ENCODE data around the gene ECE1. TPM values are rescaled to one million over a fixed set of nuclear protein-coding genes. Genes with fewer than 3 reads are reported as not detected.

The ECE1 gene
- total and polyA plus RNA-seq, 2 of the 13 experiments (the other 11 are each of a cell fraction or from before 2014, with no cell fraction given), result 13.5 to 21.2 TPM

GRCh38 chr1:21239221-21239620 lies 51.0 kb downstream of the ECE1 start:
- H3K9me3 ChIP-seq (ENCODE audit: low read length), result no peaks in the 10 kb centered on the region
- no peaks in the 10 kb centered on the region for H4K20me1 ChIP-seq (ENCODE audit: insufficient read depth, low read length)
- 95% methylated on average over 10 of the region's 10 CpGs for WGBS (ENCODE audit: low lambda C conversion rate)
- DNase-seq (ENCODE audit: low spot score) (no peak), ATAC-seq (no peak), FAIRE-seq (no peak)
- no peak overlapping the region for H3K4me2 ChIP-seq (ENCODE audit: low read depth, low read length)
- no peak overlapping the region for H3K9ac ChIP-seq (ENCODE audit: insufficient read depth, low read depth, low read length)
- ChIA-PET CTCF (ENCODE audit: low intra/inter-chr PET ratio, low total read pairs) (no interaction called here), POLR2A (no interaction called here)
- H3K79me2 ChIP-seq (ENCODE audit: insufficient read depth, low read length), result no peaks in the 10 kb centered on the region
- H3K27me3 ChIP-seq (ENCODE audit: control insufficient read depth in 1 of 2, insufficient read depth in 2 of 2, low read length in 2 of 2), result no peaks in the 10 kb centered on the region
- BruUV-seq (replicated peaks), result no TSS peak
- no peaks in the 10 kb centered on the region for H3K4me1 ChIP-seq (ENCODE audit: insufficient read depth, low read length)
- intact Hi-C loops (cut with micrococcal nuclease; ENCODE audit: unreplicated experiment) (loop anchor here (10.0 kb wide), 1 partner anchor 256 kb away; no protein-coding TSS in a partner anchor), in situ Hi-C loops (cut with HindIII; ENCODE audit: extremely low pct_ligation_motif_present, low pct_unique_long_range_greater_than_20kb) (loop anchor here (25.0 kb wide), 1 partner anchor 248 kb away; no protein-coding TSS in a partner anchor)
- H3K27ac ChIP-seq (ENCODE audit: extremely low read length, insufficient read depth, low read length), result no peak overlapping the region
- H3K4me3 ChIP-seq (replicated peaks in 1 of 3; ENCODE audit: insufficient read depth in 1 of 3, low read depth in 2 of 3, low read length in 3 of 3), result no peak overlapping the region
- no peak overlapping the region for H2AFZ ChIP-seq (ENCODE audit: low read length)
- TF ChIP-seq ZNF792 (CRISPR knock-in tag; IDR thresholded peaks at IDR 0.05) (no peak), MAFG (CRISPR knock-in tag; IDR thresholded peaks at IDR 0.05) (no peak), MAFF (IDR thresholded peaks at IDR 0.05; ENCODE audit: low read depth, low read length) (no peak), ATF4 (CRISPR knock-in tag; IDR thresholded peaks at IDR 0.05) (no peak), ZNF230 (CRISPR knock-in tag; IDR thresholded peaks at IDR 0.05) (no peak)
- peaks cover 10 to 16% of the 10 kb centered on the region in 2 experiments; a peak in 4 of 5 replicates for H3K36me3 ChIP-seq (replicated peaks in 1 of 2; ENCODE audit: control insufficient read depth in 1 of 2, insufficient read depth in 2 of 2, low read length in 2 of 2)

- Histone ChIP-seq H3K4me3 (replicated peaks in 1 of 3; ENCODE audit: insufficient read depth in 1 of 3, low read depth in 2 of 3, low read length in 3 of 3) (no peak overlapping the region), H3K36me3 (replicated peaks in 1 of 2; ENCODE audit: control insufficient read depth in 1 of 2, insufficient read depth in 2 of 2, low read length in 2 of 2) (peaks cover 10 to 16% of the 10 kb centered on the region in 2 experiments; a peak in 3 of 5 replicates), H2AFZ (ENCODE audit: low read length) (no peak overlapping the region), H3K4me2 (ENCODE audit: low read depth, low read length) (no peak overlapping the region), H3K9ac (ENCODE audit: insufficient read depth, low read depth, low read length) (no peak overlapping the region), H3K27ac (ENCODE audit: extremely low read length, insufficient read depth, low read length) (no peak overlapping the region), H3K27me3 (ENCODE audit: control insufficient read depth in 1 of 2, insufficient read depth in 2 of 2, low read length in 2 of 2) (no peaks in the 10 kb centered on the region), H3K9me3 (ENCODE audit: low read length) (no peaks in the 10 kb centered on the region), H3K4me1 (ENCODE audit: insufficient read depth, low read length) (no peaks in the 10 kb centered on the region), H4K20me1 (ENCODE audit: insufficient read depth, low read length) (no peaks in the 10 kb centered on the region), H3K79me2 (ENCODE audit: insufficient read depth, low read length) (no peaks in the 10 kb centered on the region)
- ATAC-seq (no peak), DNase-seq (ENCODE audit: low spot score) (no peak), FAIRE-seq (no peak)
- ChIA-PET CTCF (ENCODE audit: low intra/inter-chr PET ratio, low total read pairs) (no interaction called here), POLR2A (no interaction called here)
- 95% methylated on average over 7 of the region's 17 CpGs for WGBS (ENCODE audit: low lambda C conversion rate)
- BruUV-seq (replicated peaks), result no TSS peak
- TF ChIP-seq SP140L (CRISPR knock-in tag; IDR thresholded peaks at IDR 0.05; ENCODE audit: borderline replicate concordance), result no peak
- in situ Hi-C loops (cut with HindIII; ENCODE audit: extremely low pct_ligation_motif_present, low pct_unique_long_range_greater_than_20kb), result loop anchor here (25.0 kb wide), 1 partner anchor 249 kb away; no protein-coding TSS in a partner anchor
- intact Hi-C loops (cut with micrococcal nuclease; ENCODE audit: unreplicated experiment), result loop anchor here (10.0 kb wide), 1 partner anchor 257 kb away; no protein-coding TSS in a partner anchor
Measured at GRCh38 chr1:21238141-21238800, 52.0 kb downstream of the ECE1 start.

Data from HepG2 (cell line).